ENCODE measurements around the gene ANKRD52. TPM values are rescaled to one million over a fixed set of nuclear protein-coding genes. Genes with fewer than 3 reads are reported as not detected.
A peak's percentile ranks its signal among the peaks of the same experiment; 100 is the strongest.

The ANKRD52 gene
- total and polyA plus RNA-seq, 9 of the 15 experiments (the other 6 are each of a cell fraction or from before 2014, with no cell fraction given): 0.52 to 46.8 (median 7.9) TPM

DNA sequence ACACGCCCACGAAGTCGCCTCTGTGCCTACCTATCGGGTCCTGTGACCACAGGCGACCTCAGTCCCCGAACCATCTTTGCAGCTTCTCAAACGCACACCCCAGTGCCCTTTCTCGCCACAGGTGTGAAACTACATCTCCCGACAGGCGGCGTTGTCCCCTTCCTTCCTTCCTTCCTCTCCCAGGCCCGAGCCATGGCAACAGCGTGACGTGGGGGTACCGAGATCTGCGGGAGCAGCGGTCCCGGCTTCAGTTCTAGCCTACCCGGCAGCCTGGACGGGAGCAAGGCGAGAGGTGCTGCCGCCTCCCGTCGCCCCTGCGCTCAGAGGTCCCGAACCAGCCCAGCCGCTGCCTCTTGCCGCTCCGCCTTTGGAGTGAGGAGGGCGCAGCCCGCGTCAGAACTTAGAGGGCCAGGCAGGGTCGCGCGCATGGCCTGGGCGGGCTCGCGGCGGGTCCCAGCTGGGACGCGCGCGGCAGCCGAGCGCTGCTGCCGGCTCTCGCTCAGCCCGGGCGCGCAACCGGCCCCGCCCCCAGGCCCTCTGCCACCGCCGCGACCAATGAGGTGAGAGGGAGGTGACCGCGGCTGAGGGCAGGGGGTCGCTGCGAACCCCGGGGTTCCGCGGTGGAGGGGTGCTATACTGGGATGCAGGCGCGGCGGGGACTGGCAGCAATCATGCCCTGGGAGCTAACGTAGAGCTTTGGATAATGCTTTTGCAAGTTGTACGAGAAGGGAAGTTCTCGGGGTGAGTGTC lies 8.7 kb upstream of the ANKRD52 start, which contains the start of gene COQ10A (continued):
- TF ChIP-seq ZNF212 (CRISPR knock-in tag; IDR thresholded peaks at IDR 0.05) (no peak), SRSF3 (IDR thresholded peaks at IDR 0.05; ENCODE audit: insufficient read depth, low read length) (no peak), BCOR (IDR thresholded peaks at IDR 0.05) (peak; percentile 22; the same call in 1 of the 2 replicates), FOXA1 (IDR thresholded peaks at IDR 0.05; ENCODE audit: borderline replicate concordance) (no peak), POLR2G (IDR thresholded peaks at IDR 0.05; ENCODE audit: low read depth, low read length) (peak; percentile 98), POLR2AphosphoS2 (IDR thresholded peaks at IDR 0.05; ENCODE audit: low read length) (no peak), HLTF (IDR thresholded peaks at IDR 0.05) (no peak; the same call in 1 of the 2 replicates), ZEB2 (IDR thresholded peaks at IDR 0.05) (peak; percentile 87), ARID1B (IDR thresholded peaks at IDR 0.05) (no peak), ZKSCAN1 (IDR thresholded peaks at IDR 0.05; ENCODE audit: low read depth, low read length) (no peak; the same call in 1 of the 2 replicates), ARNT (IDR thresholded peaks at IDR 0.05) (no peak), ETV1 (tag; conservative IDR thresholded peaks at IDR 0.05; ENCODE audit: low read depth) (peak; percentile 73), ZNF124 (CRISPR knock-in tag; IDR thresholded peaks at IDR 0.05) (no peak), HOXB6 (CRISPR knock-in tag; IDR thresholded peaks at IDR 0.05; ENCODE audit: borderline replicate concordance) (no peak)
- TF ChIP-seq, protein P1, sequence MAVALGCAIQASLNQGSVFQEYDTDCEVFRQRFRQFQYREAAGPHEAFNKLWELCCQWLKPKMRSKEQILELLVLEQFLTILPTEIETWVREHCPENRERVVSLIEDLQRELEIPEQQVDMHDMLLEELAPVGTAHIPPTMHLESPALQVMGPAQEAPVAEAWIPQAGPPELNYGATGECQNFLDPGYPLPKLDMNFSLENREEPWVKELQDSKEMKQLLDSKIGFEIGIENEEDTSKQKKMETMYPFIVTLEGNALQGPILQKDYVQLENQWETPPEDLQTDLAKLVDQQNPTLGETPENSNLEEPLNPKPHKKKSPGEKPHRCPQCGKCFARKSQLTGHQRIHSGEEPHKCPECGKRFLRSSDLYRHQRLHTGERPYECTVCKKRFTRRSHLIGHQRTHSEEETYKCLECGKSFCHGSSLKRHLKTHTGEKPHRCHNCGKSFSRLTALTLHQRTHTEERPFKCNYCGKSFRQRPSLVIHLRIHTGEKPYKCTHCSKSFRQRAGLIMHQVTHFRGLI (CRISPR knock-in tag; IDR thresholded peaks at IDR 0.05): no peak
- TF ChIP-seq, protein P2, sequence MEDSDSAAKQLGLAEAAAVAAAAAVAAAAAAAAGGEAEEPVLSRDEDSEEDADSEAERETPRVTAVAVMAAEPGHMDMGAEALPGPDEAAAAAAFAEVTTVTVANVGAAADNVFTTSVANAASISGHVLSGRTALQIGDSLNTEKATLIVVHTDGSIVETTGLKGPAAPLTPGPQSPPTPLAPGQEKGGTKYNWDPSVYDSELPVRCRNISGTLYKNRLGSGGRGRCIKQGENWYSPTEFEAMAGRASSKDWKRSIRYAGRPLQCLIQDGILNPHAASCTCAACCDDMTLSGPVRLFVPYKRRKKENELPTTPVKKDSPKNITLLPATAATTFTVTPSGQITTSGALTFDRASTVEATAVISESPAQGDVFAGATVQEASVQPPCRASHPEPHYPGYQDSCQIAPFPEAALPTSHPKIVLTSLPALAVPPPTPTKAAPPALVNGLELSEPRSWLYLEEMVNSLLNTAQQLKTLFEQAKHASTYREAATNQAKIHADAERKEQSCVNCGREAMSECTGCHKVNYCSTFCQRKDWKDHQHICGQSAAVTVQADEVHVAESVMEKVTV (CRISPR knock-in tag; IDR thresholded peaks at IDR 0.05): no peak
- TF ChIP-seq, protein P3, sequence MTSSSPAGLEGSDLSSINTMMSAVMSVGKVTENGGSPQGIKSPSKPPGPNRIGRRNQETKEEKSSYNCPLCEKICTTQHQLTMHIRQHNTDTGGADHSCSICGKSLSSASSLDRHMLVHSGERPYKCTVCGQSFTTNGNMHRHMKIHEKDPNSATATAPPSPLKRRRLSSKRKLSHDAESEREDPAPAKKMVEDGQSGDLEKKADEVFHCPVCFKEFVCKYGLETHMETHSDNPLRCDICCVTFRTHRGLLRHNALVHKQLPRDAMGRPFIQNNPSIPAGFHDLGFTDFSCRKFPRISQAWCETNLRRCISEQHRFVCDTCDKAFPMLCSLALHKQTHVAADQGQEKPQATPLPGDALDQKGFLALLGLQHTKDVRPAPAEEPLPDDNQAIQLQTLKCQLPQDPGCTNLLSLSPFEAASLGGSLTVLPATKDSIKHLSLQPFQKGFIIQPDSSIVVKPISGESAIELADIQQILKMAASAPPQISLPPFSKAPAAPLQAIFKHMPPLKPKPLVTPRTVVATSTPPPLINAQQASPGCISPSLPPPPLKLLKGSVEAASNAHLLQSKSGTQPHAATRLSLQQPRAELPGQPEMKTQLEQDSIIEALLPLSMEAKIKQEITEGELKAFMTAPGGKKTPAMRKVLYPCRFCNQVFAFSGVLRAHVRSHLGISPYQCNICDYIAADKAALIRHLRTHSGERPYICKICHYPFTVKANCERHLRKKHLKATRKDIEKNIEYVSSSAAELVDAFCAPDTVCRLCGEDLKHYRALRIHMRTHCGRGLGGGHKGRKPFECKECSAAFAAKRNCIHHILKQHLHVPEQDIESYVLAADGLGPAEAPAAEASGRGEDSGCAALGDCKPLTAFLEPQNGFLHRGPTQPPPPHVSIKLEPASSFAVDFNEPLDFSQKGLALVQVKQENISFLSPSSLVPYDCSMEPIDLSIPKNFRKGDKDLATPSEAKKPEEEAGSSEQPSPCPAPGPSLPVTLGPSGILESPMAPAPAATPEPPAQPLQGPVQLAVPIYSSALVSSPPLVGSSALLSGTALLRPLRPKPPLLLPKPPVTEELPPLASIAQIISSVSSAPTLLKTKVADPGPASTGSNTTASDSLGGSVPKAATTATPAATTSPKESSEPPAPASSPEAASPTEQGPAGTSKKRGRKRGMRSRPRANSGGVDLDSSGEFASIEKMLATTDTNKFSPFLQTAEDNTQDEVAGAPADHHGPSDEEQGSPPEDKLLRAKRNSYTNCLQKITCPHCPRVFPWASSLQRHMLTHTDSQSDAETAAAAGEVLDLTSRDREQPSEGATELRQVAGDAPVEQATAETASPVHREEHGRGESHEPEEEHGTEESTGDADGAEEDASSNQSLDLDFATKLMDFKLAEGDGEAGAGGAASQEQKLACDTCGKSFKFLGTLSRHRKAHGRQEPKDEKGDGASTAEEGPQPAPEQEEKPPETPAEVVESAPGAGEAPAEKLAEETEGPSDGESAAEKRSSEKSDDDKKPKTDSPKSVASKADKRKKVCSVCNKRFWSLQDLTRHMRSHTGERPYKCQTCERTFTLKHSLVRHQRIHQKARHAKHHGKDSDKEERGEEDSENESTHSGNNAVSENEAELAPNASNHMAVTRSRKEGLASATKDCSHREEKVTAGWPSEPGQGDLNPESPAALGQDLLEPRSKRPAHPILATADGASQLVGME (CRISPR knock-in tag; IDR thresholded peaks at IDR 0.05): peak; percentile 84
- TF ChIP-seq, protein P4, sequence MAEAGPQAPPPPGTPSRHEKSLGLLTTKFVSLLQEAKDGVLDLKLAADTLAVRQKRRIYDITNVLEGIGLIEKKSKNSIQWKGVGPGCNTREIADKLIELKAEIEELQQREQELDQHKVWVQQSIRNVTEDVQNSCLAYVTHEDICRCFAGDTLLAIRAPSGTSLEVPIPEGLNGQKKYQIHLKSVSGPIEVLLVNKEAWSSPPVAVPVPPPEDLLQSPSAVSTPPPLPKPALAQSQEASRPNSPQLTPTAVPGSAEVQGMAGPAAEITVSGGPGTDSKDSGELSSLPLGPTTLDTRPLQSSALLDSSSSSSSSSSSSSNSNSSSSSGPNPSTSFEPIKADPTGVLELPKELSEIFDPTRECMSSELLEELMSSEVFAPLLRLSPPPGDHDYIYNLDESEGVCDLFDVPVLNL (CRISPR knock-in tag; IDR thresholded peaks at IDR 0.05; ENCODE audit: low read depth): no peak

All from K562 (cell line).